T follicular helper cell (primary cell): ENCODE measurements around the gene LRP1.

Experiments
- DNase-seq: peaks from one replicate; pipeline ENCODE4 v3.0.0-alpha.2; 2020; ENCODE audit warnings: low read depth

LRP1 gene

GRCh38 chr12:57223191-57224165 lies 95.2 kb downstream of the LRP1 start:
- no peak for DNase-seq

GRCh38 chr12:57224278-57224972 lies 96.1 kb downstream of the LRP1 start:
- DNase-seq = no peak

- DNase-seq = peak; percentile 73
Observed at GRCh38 chr12:57224973-57225679, 96.8 kb downstream of the LRP1 start.

- no peak for DNase-seq
Observed at GRCh38 chr12:57225680-57226210, 97.5 kb downstream of the LRP1 start.

GRCh38 chr12:57226588-57227314 lies 98.5 kb downstream of the LRP1 start:
- no peak for DNase-seq

GRCh38 chr12:57227315-57228115 lies 99.2 kb downstream of the LRP1 start:
- no peak for DNase-seq

GRCh38 chr12:57229046-57229633 lies 100.9 kb downstream of the LRP1 start:
- DNase-seq = no peak

- DNase-seq = peak; percentile 86
Observed at GRCh38 chr12:57229634-57230380, 101.5 kb downstream of the LRP1 start, which contains the start of gene SHMT2. TSS of gene SHMT2 (plus strand) at chr12:57229711. CDS start at chr12:57229779, 68 bp downstream.

GRCh38 chr12:57230381-57231155 lies 102.3 kb downstream of the LRP1 start:
- no peak for DNase-seq

- DNase-seq = no peak
Observed at GRCh38 chr12:57231276-57232021, 103.2 kb downstream of the LRP1 start.

GRCh38 chr12:57232156-57232756 lies 104.0 kb downstream of the LRP1 start:
- DNase-seq = no peak

- no peak for DNase-seq
Observed at GRCh38 chr12:57233357-57234232, 105.3 kb downstream of the LRP1 start.

GRCh38 chr12:57234233-57234570 lies 105.9 kb downstream of the LRP1 start:
- DNase-seq = no peak

- no peak for DNase-seq
Observed at GRCh38 chr12:57234571-57235016, 106.3 kb downstream of the LRP1 start.

GRCh38 chr12:57235017-57235727 lies 106.9 kb downstream of the LRP1 start:
- DNase-seq = no peak

- no peak for DNase-seq
Observed at GRCh38 chr12:57235728-57236131, 107.4 kb downstream of the LRP1 start.
